Activated CD4-positive, alpha-beta T cell treated with anti-CD3 and anti-CD28 coated beads, Interleukin-2, amount 10 ng/mL, durations not matched to agents 7 days and 5 days (primary cell): Measurements from ENCODE around the gene SNED1. TPM values are rescaled to one million over a fixed set of nuclear protein-coding genes. Genes with fewer than 3 reads are reported as not detected.

Source experiments
- CTCF ChIA-PET: fragments of 350-600 bp; sonication (Branson Sonifier 250); formaldehyde crosslinking; loops from one replicate; lab custom pipeline; 2021; ENCODE audit warnings: antibody characterized with exemption; lab: Charles Lee
- POLR2A ChIA-PET: fragments of 350-600 bp; sonication (Branson Sonifier 250); formaldehyde crosslinking; loops from one replicate; lab custom pipeline; 2021; ENCODE audit warnings: antibody characterized with exemption; lab: Charles Lee
- DNase-seq: peaks from one replicate; pipeline ENCODE4 v3.0.0-alpha.2; 2020
- H3K27ac Mint-ChIP-seq: one replicate; pipeline ENCODE4 v1.8.0; 2021; ENCODE audit warnings: mild to moderate bottlenecking, moderate library complexity, mixed read lengths
- H3K27me3 Mint-ChIP-seq: one replicate; pipeline ENCODE4 v1.8.0; 2021; ENCODE audit warnings: mixed read lengths
- H3K36me3 Mint-ChIP-seq: one replicate; pipeline ENCODE4 v1.8.0; 2021; ENCODE audit warnings: low read depth, mixed read lengths
- H3K4me1 Mint-ChIP-seq: one replicate; pipeline ENCODE4 v1.8.0; 2021; ENCODE audit warnings: mixed read lengths
- H3K4me3 Mint-ChIP-seq: one replicate; pipeline ENCODE4 v1.8.0; 2021; ENCODE audit warnings: mild to moderate bottlenecking, moderate library complexity, mixed read lengths
- H3K9me3 Mint-ChIP-seq: one replicate; pipeline ENCODE4 v1.8.0; 2021; ENCODE audit warnings: mixed read lengths
- total RNA-seq, 2 experiments: library from RNA; stranded (reverse); gene quantifications; one replicate each; pipeline ENCODE4 v1.2.3, GENCODE V29; 2021

The SNED1 gene
- total RNA-seq, 2 experiments from 2014 or later, result 6.1 to 8.6 TPM

- ChIA-PET CTCF (interaction anchor here (1.2 kb wide), 1 partner anchor 13 kb away, joined by 3 read pairs; no protein-coding TSS in a partner anchor), POLR2A (no interaction called here)
- peaks cover 43% of the 10 kb centered on the region for H3K4me1 Mint-ChIP-seq
- H3K36me3 Mint-ChIP-seq, result peaks cover 25% of the 10 kb centered on the region
- no peak overlapping the region for H3K4me3 Mint-ChIP-seq
- peak overlapping the region; percentile 97 for H3K27ac Mint-ChIP-seq
- H3K9me3 Mint-ChIP-seq, result no peaks in the 10 kb centered on the region
- no peaks in the 10 kb centered on the region for H3K27me3 Mint-ChIP-seq
- DNase-seq, result no peak
These were observed 108.8 kb downstream of the SNED1 start for GRCh38 chr2:241107031-241107783.

GRCh38 chr2:241108271-241109209 lies 110.1 kb downstream of the SNED1 start:
- H3K9me3 Mint-ChIP-seq, result no peaks in the 10 kb centered on the region
- ChIA-PET CTCF (interaction anchor here (0.6 to 2.0 kb wide), 3 partner anchors 10 to 205 kb away, joined by 3 to 5 read pairs (median 3); no protein-coding TSS in a partner anchor), POLR2A (no interaction called here)
- peaks cover 43% of the 10 kb centered on the region for H3K4me1 Mint-ChIP-seq
- peak overlapping the region; percentile 97 for H3K27ac Mint-ChIP-seq
- no peaks in the 10 kb centered on the region for H3K27me3 Mint-ChIP-seq
- peaks cover 28% of the 10 kb centered on the region for H3K36me3 Mint-ChIP-seq
- peak; percentile 40 for DNase-seq
- H3K4me3 Mint-ChIP-seq, result peak overlapping the region; percentile 41

- Mint-ChIP-seq H3K9me3 (no peaks in the 10 kb centered on the region), H3K27me3 (no peaks in the 10 kb centered on the region), H3K4me1 (peaks cover 39% of the 10 kb centered on the region), H3K27ac (peak overlapping the region; percentile 93), H3K36me3 (peaks cover 28% of the 10 kb centered on the region), H3K4me3 (peak overlapping the region; percentile 7)
- CTCF ChIA-PET, result interaction anchor here (0.7 to 2.0 kb wide), 2 partner anchors 7 to 14 kb away, joined by 3 to 5 read pairs; partner anchors contain the start of gene MTERF4
- POLR2A ChIA-PET, result no interaction called here
- DNase-seq, result peak; percentile 12
These were observed 111.0 kb downstream of the SNED1 start for GRCh38 chr2:241109210-241110088.

GRCh38 chr2:241110089-241110606 lies 111.7 kb downstream of the SNED1 start:
- Mint-ChIP-seq H3K27me3 (no peaks in the 10 kb centered on the region), H3K4me1 (peaks cover 39% of the 10 kb centered on the region), H3K36me3 (peaks cover 33% of the 10 kb centered on the region), H3K9me3 (no peaks in the 10 kb centered on the region), H3K4me3 (no peak overlapping the region), H3K27ac (peak overlapping the region; percentile 93)
- ChIA-PET CTCF (interaction anchor here (0.7 to 2.0 kb wide), 2 partner anchors 8 to 14 kb away, joined by 3 to 5 read pairs; partner anchors contain the start of gene MTERF4), POLR2A (no interaction called here)
- no peak for DNase-seq

- Mint-ChIP-seq H3K9me3 (no peaks in the 10 kb centered on the region), H3K4me1 (peaks cover 39% of the 10 kb centered on the region), H3K36me3 (peaks cover 33% of the 10 kb centered on the region), H3K27ac (peak overlapping the region; percentile 80), H3K4me3 (no peak overlapping the region), H3K27me3 (no peaks in the 10 kb centered on the region)
- DNase-seq, result no peak
- CTCF ChIA-PET, result interaction anchor here (0.7 to 2.0 kb wide), 2 partner anchors 9 to 13 kb away, joined by 3 to 5 read pairs; partner anchors contain the start of gene MTERF4
- POLR2A ChIA-PET, result no interaction called here
These were observed 112.4 kb downstream of the SNED1 start for GRCh38 chr2:241110607-241111439.

GRCh38 chr2:241111440-241111805 lies 113.0 kb downstream of the SNED1 start:
- no peak overlapping the region for H3K4me3 Mint-ChIP-seq
- POLR2A ChIA-PET, result no interaction called here
- H3K27ac Mint-ChIP-seq, result peak overlapping the region; percentile 80
- CTCF ChIA-PET, result no interaction called here
- H3K9me3 Mint-ChIP-seq, result no peaks in the 10 kb centered on the region
- H3K4me1 Mint-ChIP-seq, result peaks cover 39% of the 10 kb centered on the region
- no peaks in the 10 kb centered on the region for H3K27me3 Mint-ChIP-seq
- DNase-seq, result no peak
- H3K36me3 Mint-ChIP-seq, result peaks cover 35% of the 10 kb centered on the region

- Mint-ChIP-seq H3K9me3 (no peaks in the 10 kb centered on the region), H3K36me3 (peaks cover 34% of the 10 kb centered on the region), H3K4me3 (no peak overlapping the region), H3K27ac (peak overlapping the region; percentile 85), H3K4me1 (peaks cover 39% of the 10 kb centered on the region), H3K27me3 (no peaks in the 10 kb centered on the region)
- ChIA-PET CTCF (interaction anchor here (0.7 kb wide), 1 partner anchor 10 kb away, joined by 4 read pairs; no protein-coding TSS in a partner anchor), POLR2A (no interaction called here)
- no peak for DNase-seq
These were observed 113.6 kb downstream of the SNED1 start for GRCh38 chr2:241112046-241112445.

- CTCF ChIA-PET, result interaction anchor here (0.9 to 1.5 kb wide), 2 partner anchors 37 to 40 kb away, joined by 3 to 4 read pairs; partner anchors contain the start of genes PASK and PPP1R7
- Mint-ChIP-seq H3K27me3 (no peaks in the 10 kb centered on the region), H3K27ac (peak overlapping the region; percentile 85), H3K9me3 (no peaks in the 10 kb centered on the region), H3K4me3 (no peak overlapping the region), H3K4me1 (peaks cover 37% of the 10 kb centered on the region), H3K36me3 (peaks cover 34% of the 10 kb centered on the region)
- no peak for DNase-seq
- POLR2A ChIA-PET, result no interaction called here
These were observed 114.2 kb downstream of the SNED1 start for GRCh38 chr2:241112592-241112991.

- Mint-ChIP-seq H3K36me3 (peaks cover 21% of the 10 kb centered on the region), H3K4me3 (no peak overlapping the region), H3K27ac (no peak overlapping the region), H3K9me3 (no peaks in the 10 kb centered on the region), H3K27me3 (no peaks in the 10 kb centered on the region), H3K4me1 (peaks cover 17% of the 10 kb centered on the region)
- ChIA-PET CTCF (interaction anchor here (2.1 kb wide), 1 partner anchor 12 kb away, joined by 4 read pairs; no protein-coding TSS in a partner anchor), POLR2A (no interaction called here)
- DNase-seq, result no peak
These were observed 116.4 kb downstream of the SNED1 start for GRCh38 chr2:241114836-241115235.

- ChIA-PET CTCF (interaction anchor here (2.1 kb wide), 1 partner anchor 11 kb away, joined by 4 read pairs; no protein-coding TSS in a partner anchor), POLR2A (no interaction called here)
- Mint-ChIP-seq H3K27ac (no peak overlapping the region), H3K36me3 (peaks cover 22% of the 10 kb centered on the region), H3K4me3 (no peak overlapping the region), H3K27me3 (no peaks in the 10 kb centered on the region), H3K4me1 (peaks cover 14% of the 10 kb centered on the region), H3K9me3 (no peaks in the 10 kb centered on the region)
- DNase-seq, result no peak
These were observed 116.9 kb downstream of the SNED1 start for GRCh38 chr2:241115361-241115760.
